ENCODE results near the gene NDUFA12. TPM values are rescaled to one million over a fixed set of nuclear protein-coding genes. Genes with fewer than 3 reads are reported as not detected.

Gene NDUFA12
- total and polyA plus RNA-seq, 2 of the 4 experiments (the other 2 are of a cell fraction): 116 to 135 TPM

GRCh38 chr12:95002754-95003153 is 743 bp downstream of the NDUFA12 start:
- intact Hi-C loops (cut with micrococcal nuclease): no loop called here

More at GRCh38 chr12:95002754-95003153, 743 bp downstream of the NDUFA12 start:
- Histone ChIP-seq H3K27me3 (ENCODE audit: control insufficient read depth, insufficient read depth, low read length) (no peaks in the 10 kb centered on the region), H3K14ac (replicated peaks; ENCODE audit: low read depth, low read length) (peak overlapping the region; percentile 80; the same call in 1 of the 2 replicates), H2BK20ac (ENCODE audit: low read depth, low read length) (peak overlapping the region; percentile 12; the same call in 1 of the 2 replicates), H3K56ac (ENCODE audit: extremely low read depth, insufficient read depth, low read length) (peak overlapping the region; percentile 85), H2BK120ac (ENCODE audit: low read depth, low read length) (peak overlapping the region; percentile 65; the same call in 1 of the 2 replicates), H3K9ac (ENCODE audit: low read depth, low read length) (peak overlapping the region; percentile 89), H2AFZ (replicated peaks; ENCODE audit: low read length, poor library complexity) (peak overlapping the region; percentile 93), H2AK9ac (replicated peaks; ENCODE audit: low read depth, low read length, poor library complexity) (peak overlapping the region; percentile 69), H3K4me2 (ENCODE audit: low read depth, low read length) (peak overlapping the region; percentile 95), H3K9me3 (ENCODE audit: control insufficient read depth, insufficient read depth, low read length) (0 out of 2 replicates have a peak, but pooled peaks cover 2% of the 10 kb centered on the region), H4K20me1 (ENCODE audit: insufficient read depth, low read length) (no peaks in the 10 kb centered on the region), H3K4me1 (ENCODE audit: control insufficient read depth, insufficient read depth, low read length) (no peaks in the 10 kb centered on the region), H2BK15ac (ENCODE audit: low read depth, low read length) (no peak overlapping the region), H3K36me3 (ENCODE audit: control insufficient read depth, insufficient read depth, low read length) (peaks cover 4% of the 10 kb centered on the region), H3K27ac (ENCODE audit: insufficient read depth, low read length) (peak overlapping the region; percentile 77; the same call in 1 of the 2 replicates), H3K18ac (ENCODE audit: low read depth, low read length) (no peak overlapping the region), H3K79me1 (ENCODE audit: low read depth in 1 of 2, low read length in 2 of 2) (peaks cover 14 to 23% of the 10 kb centered on the region in 2 experiments), H3K4me3 (ENCODE audit: insufficient read depth, low read depth, low read length) (peak overlapping the region; percentile 79), H3K4ac (ENCODE audit: low read depth, low read length) (peak overlapping the region; percentile 79), H4K8ac (ENCODE audit: low read depth in 2 of 2, low read length in 2 of 2) (peak overlapping the region; percentile 83 to 92; a peak in 3 of 4 replicates), H2BK5ac (ENCODE audit: low read depth, low read length, poor library complexity, severe bottlenecking) (peak overlapping the region; percentile 50), H3K23ac (ENCODE audit: low read depth, low read length) (peak overlapping the region; percentile 77), H4K5ac (ENCODE audit: low read depth, low read length) (no peak overlapping the region; the same call in 1 of the 2 replicates), H3K9me1 (ENCODE audit: insufficient read depth, low read length) (0 out of 2 replicates have a peak, but pooled peaks cover 4% of the 10 kb centered on the region), H4K91ac (ENCODE audit: insufficient read depth, low read depth, low read length) (peak overlapping the region; percentile 65; the same call in 1 of the 2 replicates), H2AK5ac (ENCODE audit: low read depth, low read length) (peak overlapping the region; percentile 5; the same call in 1 of the 2 replicates)
- CTCF ChIA-PET: no interaction called here
- DNase-seq: no peak
- POLR2A ChIA-PET (ENCODE audit: unreplicated experiment): no interaction called here
- in situ Hi-C loops (cut with MboI; ENCODE audit: low sequenced_read_pairs) (no loop called here), dilution Hi-C loops (cut with HindIII; ENCODE audit: low sequenced_read_pairs, unreplicated experiment) (no loop called here)
- ATAC-seq (ENCODE audit: low read depth): no peak
- no TSS peak for BruUV-seq (replicated peaks)
- no CpG with 5 or more reads among the region's 3 CpGs for WGBS, 2 experiments (ENCODE audit: extremely low coverage in 2 of 2, insufficient read length in 1 of 2)
- TF ChIP-seq NFE2L2 (IDR thresholded peaks at IDR 0.05; ENCODE audit: low read depth, low read length) (no peak), FOS (IDR thresholded peaks at IDR 0.05; ENCODE audit: low read depth, low read length) (no peak)
